GM12878 (cell line): ENCODE measurements around the gene COL11A2. TPM values are rescaled to one million over a fixed set of nuclear protein-coding genes. Genes with fewer than 3 reads are reported as not detected.

Source experiments
- CREM ChIP-seq: IDR thresholded peaks from 2 replicates; pipeline ENCODE4 v1.6.1; 2014; ENCODE audit warnings: antibody characterized with exemption, low read depth
- ZNF274 ChIP-seq: IDR thresholded peaks from one replicate; pipeline ENCODE4 v1.8.0; 2011; ENCODE audit not compliant: insufficient read length, insufficient read depth
- polyA plus RNA-seq, 11 experiments: library from polyadenylated mRNA; depleted of rRNA in 4 of 11; unstranded in 6 of 11; stranded (reverse) in 5 of 11; fragments of >200 nt; fragmentation: Nextera tagmentation in 4 of 11; fragmentation: Illumina TruSeq in 1 of 11; extraction: Ambion mirVana in 4 of 11; extraction: Trizol in 1 of 11; gene quantifications; 1 replicate in 1 of 11; 2 replicates in 10 of 11; pipeline versions ENCODE4 v1.2.1 to v1.2.3, GENCODE V29; 2011 to 2016; ENCODE audit warnings: inconsistent platforms in 2 of 11, missing spikeins in 2 of 11, low read depth in 1 of 11
- total RNA-seq, 4 experiments: library from RNA; depleted of rRNA in 3 of 4; stranded (reverse); fragments of >200 nt in 3 of 4; fragmentation: Illumina TruSeq in 1 of 4; extraction: Trizol in 1 of 4; gene quantifications; 2 replicates each; pipeline versions ENCODE4 v1.2.1 to v1.2.3, GENCODE V29; 2013 to 2021
- TF ChIP-seq, protein P1 (sequence below): fragments of 450-650 bp; IDR thresholded peaks from 2 replicates; pipeline ENCODE4 v1.6.1; 2017; ENCODE audit warnings: mild to moderate bottlenecking, moderate library complexity
- TF ChIP-seq, protein P2 (sequence below): fragments of 450-650 bp; IDR thresholded peaks from 2 replicates; pipeline ENCODE4 v1.6.1; 2017; ENCODE audit warnings: mild to moderate bottlenecking, moderate library complexity

Gene COL11A2
- total and polyA plus RNA-seq, 10 of the 15 experiments (the other 5 are each of a cell fraction or from before 2014, with no cell fraction given): 0.03 to 0.83 (median 0.22) TPM; not detected in 1

DNA sequence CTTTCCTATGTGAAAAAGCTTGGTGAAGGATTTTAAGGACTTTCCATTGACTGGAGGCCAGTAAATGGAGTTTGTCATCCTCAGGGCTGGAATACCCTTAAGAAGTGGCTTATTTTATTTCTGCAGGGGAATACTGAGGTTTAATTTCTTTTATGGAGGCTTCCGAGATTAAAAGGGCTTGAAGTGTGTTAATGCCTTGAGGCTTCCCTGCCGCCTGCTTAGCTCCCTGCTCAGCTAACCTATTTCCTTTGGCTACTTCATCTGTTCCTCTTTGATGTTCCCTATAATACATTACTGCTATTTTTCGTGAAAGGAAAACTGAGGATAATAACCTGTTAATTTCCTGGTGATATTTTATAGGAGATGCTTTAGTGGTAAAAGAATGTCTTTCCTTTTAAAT lies 72.3 kb downstream of the COL11A2 start (continued):
- TF ChIP-seq, protein P1, sequence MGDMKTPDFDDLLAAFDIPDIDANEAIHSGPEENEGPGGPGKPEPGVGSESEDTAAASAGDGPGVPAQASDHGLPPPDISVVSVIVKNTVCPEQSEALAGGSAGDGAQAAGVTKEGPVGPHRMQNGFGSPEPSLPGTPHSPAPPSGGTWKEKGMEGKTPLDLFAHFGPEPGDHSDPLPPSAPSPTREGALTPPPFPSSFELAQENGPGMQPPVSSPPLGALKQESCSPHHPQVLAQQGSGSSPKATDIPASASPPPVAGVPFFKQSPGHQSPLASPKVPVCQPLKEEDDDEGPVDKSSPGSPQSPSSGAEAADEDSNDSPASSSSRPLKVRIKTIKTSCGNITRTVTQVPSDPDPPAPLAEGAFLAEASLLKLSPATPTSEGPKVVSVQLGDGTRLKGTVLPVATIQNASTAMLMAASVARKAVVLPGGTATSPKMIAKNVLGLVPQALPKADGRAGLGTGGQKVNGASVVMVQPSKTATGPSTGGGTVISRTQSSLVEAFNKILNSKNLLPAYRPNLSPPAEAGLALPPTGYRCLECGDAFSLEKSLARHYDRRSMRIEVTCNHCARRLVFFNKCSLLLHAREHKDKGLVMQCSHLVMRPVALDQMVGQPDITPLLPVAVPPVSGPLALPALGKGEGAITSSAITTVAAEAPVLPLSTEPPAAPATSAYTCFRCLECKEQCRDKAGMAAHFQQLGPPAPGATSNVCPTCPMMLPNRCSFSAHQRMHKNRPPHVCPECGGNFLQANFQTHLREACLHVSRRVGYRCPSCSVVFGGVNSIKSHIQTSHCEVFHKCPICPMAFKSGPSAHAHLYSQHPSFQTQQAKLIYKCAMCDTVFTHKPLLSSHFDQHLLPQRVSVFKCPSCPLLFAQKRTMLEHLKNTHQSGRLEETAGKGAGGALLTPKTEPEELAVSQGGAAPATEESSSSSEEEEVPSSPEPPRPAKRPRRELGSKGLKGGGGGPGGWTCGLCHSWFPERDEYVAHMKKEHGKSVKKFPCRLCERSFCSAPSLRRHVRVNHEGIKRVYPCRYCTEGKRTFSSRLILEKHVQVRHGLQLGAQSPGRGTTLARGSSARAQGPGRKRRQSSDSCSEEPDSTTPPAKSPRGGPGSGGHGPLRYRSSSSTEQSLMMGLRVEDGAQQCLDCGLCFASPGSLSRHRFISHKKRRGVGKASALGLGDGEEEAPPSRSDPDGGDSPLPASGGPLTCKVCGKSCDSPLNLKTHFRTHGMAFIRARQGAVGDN: no peak
- TF ChIP-seq, protein P2, sequence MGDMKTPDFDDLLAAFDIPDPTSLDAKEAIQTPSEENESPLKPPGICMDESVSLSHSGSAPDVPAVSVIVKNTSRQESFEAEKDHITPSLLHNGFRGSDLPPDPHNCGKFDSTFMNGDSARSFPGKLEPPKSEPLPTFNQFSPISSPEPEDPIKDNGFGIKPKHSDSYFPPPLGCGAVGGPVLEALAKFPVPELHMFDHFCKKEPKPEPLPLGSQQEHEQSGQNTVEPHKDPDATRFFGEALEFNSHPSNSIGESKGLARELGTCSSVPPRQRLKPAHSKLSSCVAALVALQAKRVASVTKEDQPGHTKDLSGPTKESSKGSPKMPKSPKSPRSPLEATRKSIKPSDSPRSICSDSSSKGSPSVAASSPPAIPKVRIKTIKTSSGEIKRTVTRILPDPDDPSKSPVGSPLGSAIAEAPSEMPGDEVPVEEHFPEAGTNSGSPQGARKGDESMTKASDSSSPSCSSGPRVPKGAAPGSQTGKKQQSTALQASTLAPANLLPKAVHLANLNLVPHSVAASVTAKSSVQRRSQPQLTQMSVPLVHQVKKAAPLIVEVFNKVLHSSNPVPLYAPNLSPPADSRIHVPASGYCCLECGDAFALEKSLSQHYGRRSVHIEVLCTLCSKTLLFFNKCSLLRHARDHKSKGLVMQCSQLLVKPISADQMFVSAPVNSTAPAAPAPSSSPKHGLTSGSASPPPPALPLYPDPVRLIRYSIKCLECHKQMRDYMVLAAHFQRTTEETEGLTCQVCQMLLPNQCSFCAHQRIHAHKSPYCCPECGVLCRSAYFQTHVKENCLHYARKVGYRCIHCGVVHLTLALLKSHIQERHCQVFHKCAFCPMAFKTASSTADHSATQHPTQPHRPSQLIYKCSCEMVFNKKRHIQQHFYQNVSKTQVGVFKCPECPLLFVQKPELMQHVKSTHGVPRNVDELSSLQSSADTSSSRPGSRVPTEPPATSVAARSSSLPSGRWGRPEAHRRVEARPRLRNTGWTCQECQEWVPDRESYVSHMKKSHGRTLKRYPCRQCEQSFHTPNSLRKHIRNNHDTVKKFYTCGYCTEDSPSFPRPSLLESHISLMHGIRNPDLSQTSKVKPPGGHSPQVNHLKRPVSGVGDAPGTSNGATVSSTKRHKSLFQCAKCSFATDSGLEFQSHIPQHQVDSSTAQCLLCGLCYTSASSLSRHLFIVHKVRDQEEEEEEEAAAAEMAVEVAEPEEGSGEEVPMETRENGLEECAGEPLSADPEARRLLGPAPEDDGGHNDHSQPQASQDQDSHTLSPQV: no peak
- TF ChIP-seq CREM: no peak
- TF ChIP-seq ZNF274: no peak
